ENCODE results near the gene PRSS23.

DNA sequence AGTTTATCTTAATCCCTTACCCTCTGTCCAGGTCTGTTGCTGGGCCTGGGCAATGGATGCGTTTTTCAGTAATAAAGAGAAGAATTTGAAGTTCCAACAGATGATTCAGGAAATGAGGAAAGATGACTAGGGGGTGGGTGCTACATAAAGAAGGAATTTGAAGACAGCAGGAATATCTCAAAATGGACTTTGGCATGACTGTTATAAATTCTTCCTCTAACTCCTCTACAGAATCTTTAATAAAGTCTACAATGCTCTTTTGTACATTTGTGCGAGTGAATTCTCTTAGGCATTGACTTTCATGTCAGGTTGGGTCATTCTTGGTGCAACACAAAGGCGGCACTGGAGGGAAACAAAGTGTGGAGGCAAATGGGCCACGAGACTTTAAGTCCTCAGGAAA is 35.1 kb upstream of the PRSS23 start:
- TF ChIP-seq, protein P1, sequence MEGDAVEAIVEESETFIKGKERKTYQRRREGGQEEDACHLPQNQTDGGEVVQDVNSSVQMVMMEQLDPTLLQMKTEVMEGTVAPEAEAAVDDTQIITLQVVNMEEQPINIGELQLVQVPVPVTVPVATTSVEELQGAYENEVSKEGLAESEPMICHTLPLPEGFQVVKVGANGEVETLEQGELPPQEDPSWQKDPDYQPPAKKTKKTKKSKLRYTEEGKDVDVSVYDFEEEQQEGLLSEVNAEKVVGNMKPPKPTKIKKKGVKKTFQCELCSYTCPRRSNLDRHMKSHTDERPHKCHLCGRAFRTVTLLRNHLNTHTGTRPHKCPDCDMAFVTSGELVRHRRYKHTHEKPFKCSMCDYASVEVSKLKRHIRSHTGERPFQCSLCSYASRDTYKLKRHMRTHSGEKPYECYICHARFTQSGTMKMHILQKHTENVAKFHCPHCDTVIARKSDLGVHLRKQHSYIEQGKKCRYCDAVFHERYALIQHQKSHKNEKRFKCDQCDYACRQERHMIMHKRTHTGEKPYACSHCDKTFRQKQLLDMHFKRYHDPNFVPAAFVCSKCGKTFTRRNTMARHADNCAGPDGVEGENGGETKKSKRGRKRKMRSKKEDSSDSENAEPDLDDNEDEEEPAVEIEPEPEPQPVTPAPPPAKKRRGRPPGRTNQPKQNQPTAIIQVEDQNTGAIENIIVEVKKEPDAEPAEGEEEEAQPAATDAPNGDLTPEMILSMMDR (IDR thresholded peaks at IDR 0.05) = no peak
- no peak for TF ChIP-seq POLR2A (IDR thresholded peaks at IDR 0.05)

Measured in right lobe of liver (tissue), 4 donors.